HCT116 (cell line): ENCODE data around the gene SETDB1. TPM values are rescaled to one million over a fixed set of nuclear protein-coding genes. Genes with fewer than 3 reads are reported as not detected.

Source experiments
- ATAC-seq: fragments of 200-7000 bp; cut with Tn5 transposase; 2 replicates; pipeline ENCODE4 v1.9.1; 2020; ENCODE audit warnings: mild to moderate bottlenecking, moderate library complexity
- BruUV-seq: library from RNA; stranded (reverse); fragments of 400-500 nt; replicated peaks from 2 replicates; lab custom pipeline; 2021; lab: Mats Ljungman, UMichigan
- CTCF ChIA-PET: fragments of 300-600 bp; sonication (Branson Sonifier 250); formaldehyde crosslinking; loops from one replicate; lab custom pipeline; 2021; ENCODE audit warnings: antibody characterized with exemption; lab: Charles Lee
- POLR2A ChIA-PET: fragments of 300-600, 350-600 bp; sonication (Branson Sonifier 250); formaldehyde crosslinking; loops from one replicate; lab custom pipeline; 2021; ENCODE audit warnings: antibody characterized with exemption; lab: Charles Lee
- RAD21 ChIA-PET, 2 experiments: fragments of 300-600 bp; sonication (Branson Sonifier 250); formaldehyde crosslinking; loops; one replicate each; lab custom pipeline; 2023; ENCODE audit warnings: low total read pairs in 2 of 2; ENCODE audit not compliant: uncharacterized antibody in 2 of 2, unreplicated experiment in 2 of 2, low non-redundant PET in 1 of 2; lab: Charles Lee
- DNase-seq: peaks from one replicate; pipeline ENCODE4 v3.0.0-alpha.2; 2010; ENCODE audit warnings: low read depth, low spot score
- H2AFZ ChIP-seq: fragments of 200-600 bp; shearing (Covaris generic), sonication (generic); 2 replicates; pipeline ENCODE4 v1.6.1; 2017; ENCODE audit warnings: low read depth, mixed run types, mixed read lengths, antibody characterized with exemption, low read length; ENCODE audit not compliant: poor library complexity, severe bottlenecking
- H3K27ac ChIP-seq: 2 replicates; pipeline ENCODE4 v1.5.1; 2012; ENCODE audit warnings: low read depth, low read length
- H3K27me3 ChIP-seq: fragments of 200-600 bp; sonication (generic); 2 replicates; pipeline ENCODE4 v1.6.1; 2016; ENCODE audit warnings: mixed run types, low read length, mixed read lengths; ENCODE audit not compliant: insufficient read depth
- H3K36me3 ChIP-seq, 2 experiments: fragments of 200-500 bp in 1 of 2; fragments of 200-600 bp in 1 of 2; sonication (Bioruptor generic) in 1 of 2; sonication (generic) in 1 of 2; 2 replicates each; pipeline versions ENCODE4 v1.5.1 to v1.6.1; 2014 to 2016; ENCODE audit warnings: low read length in 2 of 2, inconsistent platforms in 1 of 2, mixed read lengths in 1 of 2, mixed run types in 1 of 2; ENCODE audit not compliant: insufficient read depth in 2 of 2, control insufficient read depth in 1 of 2
- H3K4me1 ChIP-seq, 2 experiments: fragments of 200-600 bp in 1 of 2; sonication (generic) in 1 of 2; 2 replicates each; pipeline versions ENCODE4 v1.5.1 to v1.6.1; 2012 to 2017; ENCODE audit warnings: low read length in 2 of 2, inconsistent platforms in 1 of 2, mild to moderate bottlenecking in 1 of 2, mixed read lengths in 1 of 2, mixed run types in 1 of 2, moderate library complexity in 1 of 2; ENCODE audit not compliant: insufficient read depth in 2 of 2, control insufficient read depth in 1 of 2
- H3K4me2 ChIP-seq: fragments of 200-600 bp; sonication (generic); 2 replicates; pipeline ENCODE4 v1.6.1; 2017; ENCODE audit warnings: mixed run types, low read length, mixed read lengths
- H3K4me3 ChIP-seq, 2 experiments: fragments of 200-600 bp in 1 of 2; sonication (generic) in 1 of 2; replicated peaks in 1 of 2; 2 replicates each; pipeline ENCODE4 v1.5.1; 2011 to 2016; ENCODE audit warnings: low read length in 2 of 2, control low read depth in 1 of 2, low read depth in 1 of 2, mild to moderate bottlenecking in 1 of 2, mixed read lengths in 1 of 2, mixed run types in 1 of 2
- H3K79me2 ChIP-seq: fragments of 200-600 bp; sonication (generic); 2 replicates; pipeline ENCODE4 v1.6.1; 2017; ENCODE audit warnings: mild to moderate bottlenecking, mixed run types, low read length, moderate library complexity, mixed read lengths; ENCODE audit not compliant: insufficient read depth
- H3K9ac ChIP-seq: fragments of 200-600 bp; sonication (generic); 2 replicates; pipeline ENCODE4 v1.6.1; 2016; ENCODE audit warnings: low read length, mixed read lengths
- H3K9me2 ChIP-seq: fragments of 200-600 bp; sonication (generic), shearing (Covaris generic); 2 replicates; pipeline ENCODE4 v1.6.1; 2017; ENCODE audit warnings: mixed run types, mild to moderate bottlenecking, moderate library complexity; ENCODE audit not compliant: insufficient read depth
- H3K9me3 ChIP-seq, 2 experiments: fragments of 200-500 bp in 1 of 2; fragments of 200-600 bp in 1 of 2; sonication (Bioruptor generic) in 1 of 2; sonication (generic) in 1 of 2; 2 replicates each; pipeline ENCODE4 v1.6.1; 2014 to 2017; ENCODE audit warnings: low read length in 2 of 2, mixed read lengths in 2 of 2, inconsistent platforms in 1 of 2, low read depth in 1 of 2, mild to moderate bottlenecking in 1 of 2, mixed run types in 1 of 2, moderate library complexity in 1 of 2; ENCODE audit not compliant: control insufficient read depth in 1 of 2, insufficient read depth in 1 of 2
- H4K20me1 ChIP-seq: fragments of 200-600 bp; sonication (generic), shearing (Covaris generic); 2 replicates; pipeline ENCODE4 v1.6.1; 2017; ENCODE audit warnings: mixed run types, mild to moderate bottlenecking, moderate library complexity; ENCODE audit not compliant: insufficient read depth
- CEBPB ChIP-seq: IDR thresholded peaks from 2 replicates; pipeline ENCODE4 v1.6.1; 2012; ENCODE audit warnings: low read depth
- EGR1 ChIP-seq: IDR thresholded peaks from 2 replicates; pipeline ENCODE4 v1.6.1; 2012; ENCODE audit warnings: low read depth
- EZH2phosphoT487 ChIP-seq: fragments of 200-600 bp; IDR thresholded peaks from 2 replicates; pipeline ENCODE4 v1.6.1; 2018; ENCODE audit warnings: antibody characterized with exemption, borderline replicate concordance
- FOSL1 ChIP-seq: IDR thresholded peaks from 2 replicates; pipeline ENCODE4 v1.6.1; 2012; ENCODE audit warnings: low read depth
- RAD21 ChIP-seq: IDR thresholded peaks from 2 replicates; pipeline ENCODE4 v1.6.1; 2012; ENCODE audit warnings: low read depth, mild to moderate bottlenecking
- SIN3A ChIP-seq: IDR thresholded peaks from 2 replicates; pipeline ENCODE4 v1.6.1; 2012; ENCODE audit warnings: low read depth
- SP1 ChIP-seq: IDR thresholded peaks from 2 replicates; pipeline ENCODE4 v1.6.1; 2012; ENCODE audit warnings: low read depth
- SRF ChIP-seq: IDR thresholded peaks from 2 replicates; pipeline ENCODE4 v1.6.1; 2012; ENCODE audit warnings: low read depth
- TCF7L2 ChIP-seq: IDR thresholded peaks from 2 replicates; pipeline ENCODE4 v1.7.0; 2011; ENCODE audit warnings: borderline replicate concordance, inconsistent platforms; ENCODE audit not compliant: insufficient read depth, insufficient read length; ENCODE audit errors: extremely low read depth
- YY1 ChIP-seq: IDR thresholded peaks from 2 replicates; pipeline ENCODE4 v1.6.1; 2011; ENCODE audit warnings: low read length, low read depth, moderate library complexity, mild to moderate bottlenecking; ENCODE audit not compliant: insufficient replicate concordance; ENCODE audit errors: extremely low read depth
- ZFX ChIP-seq: fragments of 450-650 bp; IDR thresholded peaks from 2 replicates; pipeline ENCODE4 v1.6.1; 2017
- ZNF274 ChIP-seq: fragments of 200-500 bp; sonication (Bioruptor generic); IDR thresholded peaks from 2 replicates; pipeline ENCODE4 v1.6.1; 2014; ENCODE audit warnings: mild to moderate bottlenecking, low read depth, low read length, inconsistent platforms
- intact Hi-C: fragments of 100-400 bp; cut with micrococcal nuclease; formaldehyde crosslinking; loops from 2 replicates; pipeline ENCODE4 v1.10.0; 2022
- total RNA-seq: library from RNA; stranded (reverse); gene quantifications from one replicate; pipeline ENCODE4 v1.2.1, GENCODE V29; 2021; ENCODE audit not compliant: unreplicated experiment

The SETDB1 gene
- total RNA-seq, 1 experiment from 2014 or later: 54.3 TPM

DNA sequence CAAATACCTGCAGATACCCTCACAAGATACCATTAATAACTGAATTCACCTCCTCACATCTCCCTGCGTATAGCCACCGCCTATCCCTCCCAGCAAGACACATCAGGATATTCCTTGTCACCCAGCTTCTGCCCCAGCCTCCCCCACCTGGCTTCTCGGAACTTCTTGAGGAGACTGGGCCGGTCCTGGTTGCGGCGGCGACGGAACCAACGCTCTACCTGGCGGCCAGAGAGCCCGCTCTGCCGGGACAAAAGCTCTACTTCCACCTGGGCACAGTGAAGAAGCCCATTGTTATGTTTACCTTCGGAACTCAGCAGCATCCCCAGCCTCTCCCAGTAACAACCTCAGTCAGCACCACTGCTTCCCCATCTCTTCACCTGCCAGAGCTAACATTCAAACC, 41.8 kb downstream of the SETDB1 start:
- BruUV-seq: no TSS peak
- H3K36me3 ChIP-seq: peaks cover 28 to 55% of the 10 kb centered on the region in 2 experiments

DNA sequence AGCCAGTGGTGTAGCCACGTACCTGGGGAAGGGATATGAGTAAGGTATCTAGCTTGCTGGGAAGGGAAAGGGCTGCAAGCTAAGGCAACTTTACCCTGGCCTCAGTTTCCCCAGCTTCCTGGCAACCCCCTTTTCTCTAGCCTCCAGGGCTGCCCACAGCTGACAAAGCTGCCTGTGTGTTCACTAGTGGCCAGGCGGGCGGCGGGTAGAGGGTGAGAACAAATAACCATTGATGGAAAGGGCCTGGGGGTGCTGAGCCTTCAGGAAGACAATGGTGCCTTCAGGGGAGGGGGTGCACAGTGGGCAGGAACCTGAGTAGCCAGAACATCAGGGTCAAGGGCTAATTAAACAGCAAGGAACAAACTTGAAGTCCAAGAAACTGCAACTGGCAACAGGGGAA, 42.3 kb downstream of the SETDB1 start:
- ChIA-PET POLR2A (no interaction called here), RAD21 (no interaction called here), CTCF (no interaction called here)
- Histone ChIP-seq H3K79me2 (peaks cover 56% of the 10 kb centered on the region), H3K27me3 (no peaks in the 10 kb centered on the region), H3K4me2 (no peak overlapping the region), H3K9ac (no peak overlapping the region), H3K9me2 (no peaks in the 10 kb centered on the region), H3K27ac (no peak overlapping the region), H2AFZ (no peak overlapping the region), H3K9me3 (no peaks in the 10 kb centered on the region), H3K4me1 (peaks cover 21 to 27% of the 10 kb centered on the region in 2 experiments), H3K36me3 (peaks cover 23 to 49% of the 10 kb centered on the region in 2 experiments), H3K4me3 (no peak overlapping the region), H4K20me1 (0 out of 2 replicates have a peak, but pooled peaks cover 4% of the 10 kb centered on the region)
- intact Hi-C loops: no loop called here
- no peak for DNase-seq
- BruUV-seq: no TSS peak
- TF ChIP-seq CEBPB (no peak), SP1 (no peak), ZNF274 (no peak), FOSL1 (no peak)
- ATAC-seq: no peak

More for the DNA sequence above, 41.8 kb downstream of the SETDB1 start:
- H3K4me1 ChIP-seq: peaks cover 16 to 21% of the 10 kb centered on the region in 2 experiments
- intact Hi-C loops: no loop called here
- H3K27ac ChIP-seq: no peak overlapping the region
- TF ChIP-seq YY1 (no peak), EZH2phosphoT487 (no peak), TCF7L2 (no peak), SRF (no peak), EGR1 (no peak), RAD21 (no peak), SIN3A (no peak), ZFX (no peak)
- TF ChIP-seq, all 23 proteins: peak for 0
- H3K79me2 ChIP-seq: peaks cover 50% of the 10 kb centered on the region
- no peak overlapping the region for H3K4me3 ChIP-seq
- no peak overlapping the region for H3K9ac ChIP-seq
- ATAC-seq (no peak), DNase-seq (no peak)
- H4K20me1 ChIP-seq: 0 out of 2 replicates have a peak, but pooled peaks cover 4% of the 10 kb centered on the region
- RAD21 ChIA-PET: no interaction called here
- no peaks in the 10 kb centered on the region for H3K9me2 ChIP-seq
- POLR2A ChIA-PET: no interaction called here
- no peak overlapping the region for H3K4me2 ChIP-seq
- no peak overlapping the region for H2AFZ ChIP-seq
- CTCF ChIA-PET: no interaction called here
- H3K27me3 ChIP-seq: no peaks in the 10 kb centered on the region
- H3K9me3 ChIP-seq: no peaks in the 10 kb centered on the region
